Osteoblast (primary cell): ENCODE measurements around the gene ZG16B. TPM values are rescaled to one million over a fixed set of nuclear protein-coding genes. Genes with fewer than 3 reads are reported as not detected.

Experiments used
- DNase-seq: peaks from one replicate; pipeline ENCODE4 v3.0.0; 2011; ENCODE audit warnings: low spot score, mixed read lengths; ENCODE audit not compliant: insufficient read length; ENCODE audit errors: missing footprints
- H2AFZ ChIP-seq: 2 replicates; pipeline ENCODE4 v1.6.0; 2011; ENCODE audit warnings: mild to moderate bottlenecking, low read length
- H3K27ac ChIP-seq: 2 replicates; pipeline ENCODE4 v1.5.1; 2011; ENCODE audit warnings: mild to moderate bottlenecking, low read depth, low read length, moderate library complexity
- H3K27me3 ChIP-seq: 2 replicates; pipeline ENCODE4 v1.6.0; 2012; ENCODE audit warnings: mild to moderate bottlenecking, control low read depth, inconsistent platforms, low read length, moderate library complexity; ENCODE audit not compliant: insufficient read depth
- H3K36me3 ChIP-seq: 2 replicates; pipeline ENCODE4 v1.5.1; 2011; ENCODE audit warnings: mild to moderate bottlenecking, low read length, control low read depth, moderate library complexity; ENCODE audit not compliant: insufficient read depth
- H3K4me1 ChIP-seq: 2 replicates; pipeline ENCODE4 v1.5.1; 2011; ENCODE audit warnings: mild to moderate bottlenecking, low read length, control low read depth, moderate library complexity; ENCODE audit not compliant: insufficient read depth
- H3K4me2 ChIP-seq: 2 replicates; pipeline ENCODE4 v1.6.0; 2011; ENCODE audit warnings: mild to moderate bottlenecking, low read length; ENCODE audit not compliant: insufficient read depth
- H3K4me3 ChIP-seq: fragments of 200-600 bp; sonication (generic); 3 replicates; pipeline ENCODE4 v1.5.1; 2012; ENCODE audit warnings: mild to moderate bottlenecking, low read length, inconsistent platforms; ENCODE audit not compliant: insufficient read depth
- H3K79me2 ChIP-seq: 2 replicates; pipeline ENCODE4 v1.6.0; 2012; ENCODE audit warnings: mild to moderate bottlenecking, low read length, control low read depth, inconsistent platforms; ENCODE audit not compliant: insufficient read depth
- H3K9me3 ChIP-seq: 2 replicates; pipeline ENCODE4 v1.5.1; 2011; ENCODE audit warnings: low read depth, low read length, control low read depth
- H4K20me1 ChIP-seq: 2 replicates; pipeline ENCODE4 v1.6.0; 2012; ENCODE audit warnings: mild to moderate bottlenecking, low read length, control low read depth; ENCODE audit not compliant: insufficient read depth
- CTCF ChIP-seq: IDR thresholded peaks from 2 replicates; pipeline ENCODE4 v1.5.1; 2011; ENCODE audit warnings: mild to moderate bottlenecking, low read depth, low read length, moderate library complexity; ENCODE audit errors: extremely low read depth
- total RNA-seq: library from RNA; depleted of rRNA; stranded (reverse); fragments of >200 nt; gene quantifications from 2 replicates; pipeline ENCODE4 v1.2.3, GENCODE V29; 2012

ZG16B gene
- total RNA-seq, 1 donor, result 1.4 TPM

GRCh38 chr16:2811703-2812471 is 18.2 kb upstream of the ZG16B start:
- Histone ChIP-seq H2AFZ (peak overlapping the region; percentile 35), H3K27me3 (peaks cover 37% of the 10 kb centered on the region), H3K4me2 (no peak overlapping the region), H3K27ac (no peak overlapping the region), H3K4me3 (no peak overlapping the region), H4K20me1 (no peaks in the 10 kb centered on the region), H3K9me3 (no peaks in the 10 kb centered on the region), H3K4me1 (no peaks in the 10 kb centered on the region), H3K79me2 (no peaks in the 10 kb centered on the region), H3K36me3 (no peaks in the 10 kb centered on the region)
- no peak for TF ChIP-seq CTCF
- peak; percentile 73 for DNase-seq

- TF ChIP-seq CTCF, result no peak
- no peak overlapping the region for H3K4me2 ChIP-seq
- peaks cover 33% of the 10 kb centered on the region for H3K27me3 ChIP-seq
- DNase-seq, result peak; percentile 52
- H4K20me1 ChIP-seq, result no peaks in the 10 kb centered on the region
- no peaks in the 10 kb centered on the region for H3K4me1 ChIP-seq
- no peaks in the 10 kb centered on the region for H3K36me3 ChIP-seq
- H3K27ac ChIP-seq, result no peak overlapping the region
- H3K9me3 ChIP-seq, result no peaks in the 10 kb centered on the region
- H3K4me3 ChIP-seq, result no peak overlapping the region
- no peak overlapping the region for H2AFZ ChIP-seq
- H3K79me2 ChIP-seq, result no peaks in the 10 kb centered on the region
Observed at GRCh38 chr16:2813771-2814221, 16.3 kb upstream of the ZG16B start.

DNA sequence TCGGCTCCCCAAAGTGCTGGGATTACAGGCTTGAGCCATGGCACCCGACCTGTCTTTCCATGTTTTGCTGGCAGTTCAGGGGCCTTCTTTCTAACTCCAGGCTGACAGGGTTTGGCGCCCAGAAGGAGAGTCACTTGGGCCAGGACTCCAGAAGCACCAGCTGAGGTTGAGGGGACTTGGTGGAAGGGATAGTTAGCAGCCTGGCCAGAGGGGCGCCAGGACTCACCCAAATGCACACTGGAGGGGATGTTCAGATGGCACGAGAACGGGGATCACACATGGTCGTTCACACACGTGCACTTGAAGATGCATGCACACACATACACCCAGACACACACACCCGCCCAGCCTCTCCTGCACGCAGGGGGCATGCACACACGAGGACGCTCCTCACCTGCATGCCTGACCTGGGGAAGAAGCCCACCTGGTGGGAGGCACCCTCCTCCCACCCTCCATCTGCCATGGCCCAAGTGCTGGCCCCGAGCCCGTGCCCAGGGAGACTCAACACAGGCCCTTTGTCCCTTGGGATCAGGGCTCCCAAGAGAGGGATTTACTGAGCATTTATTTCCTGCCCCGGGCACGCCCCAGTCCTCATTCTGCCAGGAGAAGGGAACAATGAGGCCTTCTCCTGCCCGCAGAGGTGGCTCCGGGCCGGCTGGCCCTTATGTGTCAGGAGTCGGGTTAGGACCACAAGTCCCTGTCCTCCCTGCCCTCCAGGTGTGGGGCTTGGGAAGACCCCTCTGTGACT is 15.4 kb upstream of the ZG16B start:
- no peak for TF ChIP-seq CTCF
- Histone ChIP-seq H3K36me3 (no peaks in the 10 kb centered on the region), H3K4me3 (no peak overlapping the region), H3K27me3 (peaks cover 33% of the 10 kb centered on the region), H2AFZ (no peak overlapping the region), H3K4me2 (no peak overlapping the region), H3K79me2 (no peaks in the 10 kb centered on the region), H3K4me1 (no peaks in the 10 kb centered on the region), H3K27ac (no peak overlapping the region), H3K9me3 (no peaks in the 10 kb centered on the region), H4K20me1 (no peaks in the 10 kb centered on the region)
- DNase-seq, result no peak

DNA sequence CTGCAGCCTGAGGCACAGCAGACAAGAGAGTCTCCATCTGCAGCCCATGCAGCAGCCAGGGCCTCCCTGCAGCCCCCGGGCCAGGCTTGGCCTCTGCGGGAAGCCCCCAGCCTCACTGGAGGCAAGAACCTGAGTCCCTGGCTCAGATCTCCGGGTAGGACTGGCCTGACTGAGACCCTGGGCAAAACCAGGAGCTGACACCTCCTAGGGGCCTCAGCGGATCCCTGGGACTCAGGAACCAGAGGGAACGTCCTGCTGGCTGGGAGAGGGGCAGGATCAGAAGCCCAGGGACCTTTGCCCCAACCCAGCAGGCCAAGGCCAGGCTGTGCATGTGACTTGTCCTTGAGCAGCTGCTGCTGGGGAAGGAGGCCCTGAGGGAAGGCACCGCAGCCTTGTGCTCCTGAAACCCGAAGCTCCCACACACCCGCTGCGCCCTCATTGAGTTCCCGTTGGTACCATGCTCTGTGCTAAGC is 14.8 kb upstream of the ZG16B start:
- peak; percentile 74 for DNase-seq
- Histone ChIP-seq H3K4me3 (no peak overlapping the region), H4K20me1 (no peaks in the 10 kb centered on the region), H3K27ac (no peak overlapping the region), H2AFZ (no peak overlapping the region), H3K9me3 (no peaks in the 10 kb centered on the region), H3K4me1 (no peaks in the 10 kb centered on the region), H3K79me2 (no peaks in the 10 kb centered on the region), H3K27me3 (peaks cover 29% of the 10 kb centered on the region), H3K36me3 (no peaks in the 10 kb centered on the region), H3K4me2 (no peak overlapping the region)
- no peak for TF ChIP-seq CTCF
